ENCODE results near the gene ZNF778. TPM values are rescaled to one million over a fixed set of nuclear protein-coding genes. Genes with fewer than 3 reads are reported as not detected.

Gene ZNF778
- total and polyA plus RNA-seq, 2 of the 13 experiments (the other 11 are each of a cell fraction or from before 2014, with no cell fraction given): 3.8 to 7.2 TPM

DNA sequence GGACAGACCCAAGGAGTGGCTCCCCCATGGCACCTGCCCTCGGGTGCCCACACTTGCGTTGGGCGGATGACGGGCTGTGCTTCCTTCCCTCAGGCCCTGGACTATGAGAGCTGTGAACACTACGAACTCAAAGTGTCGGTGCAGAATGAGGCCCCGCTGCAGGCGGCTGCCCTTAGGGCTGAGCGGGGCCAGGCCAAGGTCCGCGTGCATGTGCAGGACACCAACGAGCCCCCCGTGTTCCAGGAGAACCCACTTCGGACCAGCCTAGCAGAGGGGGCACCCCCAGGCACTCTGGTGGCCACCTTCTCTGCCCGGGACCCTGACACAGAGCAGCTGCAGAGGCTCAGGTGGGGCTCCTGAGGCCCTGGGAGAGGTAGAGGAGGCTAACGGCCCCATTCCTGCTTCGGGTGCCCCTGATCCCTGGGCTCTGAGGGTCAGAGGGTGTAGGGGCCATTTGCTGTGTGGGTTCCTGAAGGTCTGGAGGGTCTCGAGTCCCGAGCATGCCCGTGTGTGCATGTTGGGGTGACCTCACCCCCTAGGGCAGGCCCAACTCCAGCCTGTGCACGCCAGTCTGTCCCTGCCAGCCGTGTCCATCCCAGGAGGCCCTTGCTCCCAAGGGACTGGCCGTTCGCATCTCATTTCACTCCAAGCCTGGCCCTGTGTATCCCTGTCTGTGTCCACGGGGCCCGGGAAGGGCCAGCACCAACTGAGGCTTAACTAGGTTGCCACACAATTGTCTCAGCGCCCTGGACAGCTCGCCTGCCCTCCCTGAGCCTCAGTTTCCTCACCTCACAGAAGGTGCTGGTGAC, 27.1 kb upstream of the ZNF778 start (continued):
- no peak for TF ChIP-seq NFAT5 (CRISPR knock-in tag; IDR thresholded peaks at IDR 0.05)
- TF ChIP-seq ZNF747 (CRISPR knock-in tag; IDR thresholded peaks at IDR 0.05; ENCODE audit: borderline replicate concordance): 0 out of 2 replicates have a peak, but pooled peaks have one; percentile 53
- TF ChIP-seq SP1 (IDR thresholded peaks at IDR 0.05): no peak
- TF ChIP-seq SP1 (CRISPR knock-in tag; IDR thresholded peaks at IDR 0.05): no peak
- TF ChIP-seq RFXAP (CRISPR knock-in tag; IDR thresholded peaks at IDR 0.05; ENCODE audit: borderline replicate concordance): 0 out of 2 replicates have a peak, but pooled peaks have one; percentile 67
- TF ChIP-seq ZNF577 (CRISPR knock-in tag; IDR thresholded peaks at IDR 0.05; ENCODE audit: borderline replicate concordance, low read depth): no peak
- no peak for TF ChIP-seq TGIF2 (CRISPR knock-in tag; IDR thresholded peaks at IDR 0.05)
- TF ChIP-seq ZFP90 (CRISPR knock-in tag; IDR thresholded peaks at IDR 0.05; ENCODE audit: borderline replicate concordance): 0 out of 2 replicates have a peak, but pooled peaks have one; percentile 23
- no peak for TF ChIP-seq HOXA5 (CRISPR knock-in tag; IDR thresholded peaks at IDR 0.05)
- peak; percentile 37 for TF ChIP-seq SALL1 (CRISPR knock-in tag; IDR thresholded peaks at IDR 0.05)
- TF ChIP-seq, protein P1, sequence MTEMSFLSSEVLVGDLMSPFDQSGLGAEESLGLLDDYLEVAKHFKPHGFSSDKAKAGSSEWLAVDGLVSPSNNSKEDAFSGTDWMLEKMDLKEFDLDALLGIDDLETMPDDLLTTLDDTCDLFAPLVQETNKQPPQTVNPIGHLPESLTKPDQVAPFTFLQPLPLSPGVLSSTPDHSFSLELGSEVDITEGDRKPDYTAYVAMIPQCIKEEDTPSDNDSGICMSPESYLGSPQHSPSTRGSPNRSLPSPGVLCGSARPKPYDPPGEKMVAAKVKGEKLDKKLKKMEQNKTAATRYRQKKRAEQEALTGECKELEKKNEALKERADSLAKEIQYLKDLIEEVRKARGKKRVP (CRISPR knock-in tag; IDR thresholded peaks at IDR 0.05): no peak
- no peak for TF ChIP-seq GATAD1 (CRISPR knock-in tag; IDR thresholded peaks at IDR 0.05)
- TF ChIP-seq MIER3 (CRISPR knock-in tag; IDR thresholded peaks at IDR 0.05; ENCODE audit: borderline replicate concordance): no peak
- no peak for TF ChIP-seq ZNF572 (CRISPR knock-in tag; IDR thresholded peaks at IDR 0.05)
- no peak for TF ChIP-seq FIP1L1 (IDR thresholded peaks at IDR 0.05; ENCODE audit: borderline replicate concordance, insufficient read depth, low read depth, low read length)
- TF ChIP-seq ZNF564 (CRISPR knock-in tag; IDR thresholded peaks at IDR 0.05): no peak
- peak; percentile 41; the same call in 1 of the 2 replicates for TF ChIP-seq SP4 (CRISPR knock-in tag; IDR thresholded peaks at IDR 0.05)
- TF ChIP-seq, protein P2, sequence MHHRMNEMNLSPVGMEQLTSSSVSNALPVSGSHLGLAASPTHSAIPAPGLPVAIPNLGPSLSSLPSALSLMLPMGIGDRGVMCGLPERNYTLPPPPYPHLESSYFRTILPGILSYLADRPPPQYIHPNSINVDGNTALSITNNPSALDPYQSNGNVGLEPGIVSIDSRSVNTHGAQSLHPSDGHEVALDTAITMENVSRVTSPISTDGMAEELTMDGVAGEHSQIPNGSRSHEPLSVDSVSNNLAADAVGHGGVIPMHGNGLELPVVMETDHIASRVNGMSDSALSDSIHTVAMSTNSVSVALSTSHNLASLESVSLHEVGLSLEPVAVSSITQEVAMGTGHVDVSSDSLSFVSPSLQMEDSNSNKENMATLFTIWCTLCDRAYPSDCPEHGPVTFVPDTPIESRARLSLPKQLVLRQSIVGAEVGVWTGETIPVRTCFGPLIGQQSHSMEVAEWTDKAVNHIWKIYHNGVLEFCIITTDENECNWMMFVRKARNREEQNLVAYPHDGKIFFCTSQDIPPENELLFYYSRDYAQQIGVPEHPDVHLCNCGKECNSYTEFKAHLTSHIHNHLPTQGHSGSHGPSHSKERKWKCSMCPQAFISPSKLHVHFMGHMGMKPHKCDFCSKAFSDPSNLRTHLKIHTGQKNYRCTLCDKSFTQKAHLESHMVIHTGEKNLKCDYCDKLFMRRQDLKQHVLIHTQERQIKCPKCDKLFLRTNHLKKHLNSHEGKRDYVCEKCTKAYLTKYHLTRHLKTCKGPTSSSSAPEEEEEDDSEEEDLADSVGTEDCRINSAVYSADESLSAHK (CRISPR knock-in tag; IDR thresholded peaks at IDR 0.05; ENCODE audit: borderline replicate concordance): no peak
- peak; percentile 89 for TF ChIP-seq ZNF7 (CRISPR knock-in tag; IDR thresholded peaks at IDR 0.05)
- TF ChIP-seq ATAD3A (CRISPR knock-in tag; IDR thresholded peaks at IDR 0.05): peak; percentile 66; the same call in 1 of the 2 replicates
- 0 out of 2 replicates have a peak, but pooled peaks have one; percentile 25 for TF ChIP-seq ESRRA (CRISPR knock-in tag; IDR thresholded peaks at IDR 0.05; ENCODE audit: low read depth)
- no peak for TF ChIP-seq ISX (CRISPR knock-in tag; conservative IDR thresholded peaks at IDR 0.05)

Measured in HepG2 (cell line).